KBM-7 (cell line): ENCODE measurements around the gene BSG.

Experiments used
- DNase-seq: peaks from one replicate; pipeline ENCODE4 v3.0.0-alpha.2; 2015
- in situ Hi-C: fragments of 300-500 bp; cut with MboI; formaldehyde crosslinking; loops from 2 replicates; pipeline ENCODE4 v1.14.3; 2020; ENCODE audit warnings: low sequenced_read_pairs, low pct_unique_long_range_greater_than_20kb, mixed read lengths

The BSG gene

DNA sequence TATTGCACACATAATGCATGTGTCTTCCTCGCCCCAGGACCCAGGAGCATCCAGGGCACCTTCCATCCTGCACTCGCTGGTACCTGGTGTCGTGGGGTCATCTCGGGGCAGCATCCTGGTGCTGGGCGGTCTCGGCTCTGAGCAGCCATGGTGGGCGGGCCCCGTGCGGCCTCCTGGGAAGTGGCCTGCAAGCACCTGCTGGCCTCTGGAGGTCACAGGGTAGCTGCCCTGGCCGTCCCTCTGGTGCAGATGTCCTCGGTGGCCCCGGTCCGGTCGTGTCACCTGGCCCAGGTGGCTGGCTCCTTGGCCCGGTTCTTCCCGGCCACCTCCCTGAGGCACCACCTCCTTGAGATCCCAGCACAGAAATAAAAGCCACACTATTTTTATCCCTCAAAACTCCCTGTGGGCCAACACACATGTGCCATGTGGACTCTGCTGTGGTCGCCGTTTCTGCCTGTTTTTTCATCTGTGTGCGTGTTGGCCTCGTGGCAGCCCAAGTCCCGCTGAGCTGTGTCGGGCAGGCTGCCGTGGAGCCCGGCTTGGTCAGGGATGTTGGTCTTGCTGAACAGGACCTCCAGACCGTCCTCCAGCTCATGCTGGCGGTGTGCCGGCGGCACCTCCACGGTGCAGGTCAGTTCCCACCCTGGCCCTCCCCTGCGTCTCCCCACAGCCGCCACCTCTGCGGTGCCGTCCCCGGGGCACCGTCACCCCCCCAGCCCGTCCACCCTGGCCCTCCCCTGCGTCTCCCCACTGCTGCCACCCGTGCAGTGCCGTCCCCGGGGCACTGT lies 33.6 kb upstream of the BSG start:
- DNase-seq: no peak
- in situ Hi-C loops: no loop called here

DNA sequence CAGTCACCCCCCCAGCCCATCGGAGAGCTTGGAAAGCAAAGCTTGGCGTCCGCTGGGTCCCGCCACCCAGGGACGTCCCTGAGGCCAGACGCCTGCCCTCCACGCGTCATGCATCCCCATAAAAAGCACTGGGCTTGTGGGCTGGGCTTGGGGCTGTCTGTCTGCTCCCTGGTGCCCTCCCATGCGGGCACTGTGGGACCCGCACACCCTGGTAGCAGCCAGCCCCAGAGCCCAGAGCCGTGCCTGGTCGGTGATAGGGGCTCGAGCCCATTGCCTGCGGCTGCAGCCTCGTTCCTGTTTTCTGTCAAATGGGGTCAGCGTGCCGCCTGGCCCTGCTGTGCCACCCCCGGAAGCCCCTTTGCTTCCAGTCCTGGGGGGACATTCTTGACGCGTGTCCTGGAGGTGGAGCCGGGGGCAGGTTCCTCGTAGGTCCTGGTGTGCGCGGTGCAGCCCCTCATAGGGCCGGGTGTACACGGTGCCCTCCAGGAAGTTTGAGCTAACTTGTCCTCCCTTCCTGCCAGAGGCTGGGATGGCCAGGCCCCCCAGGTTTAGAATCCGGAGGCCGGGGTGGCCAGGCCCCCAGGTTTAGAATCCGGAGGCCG lies 32.9 kb upstream of the BSG start:
- no peak for DNase-seq
- in situ Hi-C loops: no loop called here

DNA sequence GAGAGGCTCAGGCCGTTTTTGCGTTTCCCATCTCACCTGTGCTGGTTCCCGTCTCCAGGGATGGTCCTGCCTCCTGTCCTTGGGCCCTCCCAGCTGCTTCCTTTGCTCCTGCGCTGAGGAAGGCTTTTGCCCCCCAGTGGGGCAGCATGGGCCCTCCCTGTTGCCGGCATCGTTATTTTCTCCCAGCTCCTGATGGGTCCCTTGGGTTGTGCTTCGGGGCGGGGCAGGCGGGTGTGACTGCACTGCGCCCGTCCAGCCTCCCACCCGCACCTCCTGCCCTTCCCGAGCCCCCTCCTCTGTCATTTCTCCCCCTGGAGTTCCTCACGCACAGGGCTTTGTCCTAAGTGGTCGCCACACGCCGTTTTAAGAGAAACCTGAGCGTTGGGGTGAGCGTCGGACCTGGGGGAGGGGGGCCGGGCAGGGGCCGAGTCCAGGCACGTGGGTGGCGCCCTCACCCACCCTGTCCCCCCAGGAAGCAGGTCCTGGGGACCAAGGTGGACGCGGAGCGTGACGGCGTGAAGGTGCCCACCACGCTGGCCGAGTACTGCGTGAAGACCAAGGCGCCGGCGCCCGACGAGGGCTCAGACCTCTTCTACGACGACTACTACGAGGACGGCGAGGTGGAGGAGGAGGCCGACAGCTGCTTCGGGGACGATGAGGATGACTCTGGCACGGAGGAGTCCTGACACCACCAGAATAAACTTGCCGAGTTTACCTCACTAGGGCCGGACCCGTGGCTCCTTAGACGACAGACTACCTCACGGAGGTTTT lies 31.3 kb upstream of the BSG start:
- in situ Hi-C loops: no loop called here
- no peak for DNase-seq

DNA sequence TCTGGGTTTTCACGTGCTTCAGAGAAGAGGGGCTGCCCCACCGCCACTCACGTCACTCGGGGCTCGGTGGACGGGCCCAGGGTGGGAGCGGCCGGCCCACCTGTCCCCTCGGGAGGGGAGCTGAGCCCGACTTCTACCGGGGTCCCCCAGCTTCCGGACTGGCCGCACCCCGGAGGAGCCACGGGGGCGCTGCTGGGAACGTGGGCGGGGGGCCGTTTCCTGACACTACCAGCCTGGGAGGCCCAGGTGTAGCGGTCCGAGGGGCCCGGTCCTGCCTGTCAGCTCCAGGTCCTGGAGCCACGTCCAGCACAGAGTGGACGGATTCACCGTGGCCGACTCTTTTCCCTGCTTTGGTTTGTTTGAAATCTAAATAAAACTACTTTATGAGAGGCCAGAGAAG lies 30.7 kb upstream of the BSG start:
- in situ Hi-C loops: no loop called here
- DNase-seq: no peak

DNA sequence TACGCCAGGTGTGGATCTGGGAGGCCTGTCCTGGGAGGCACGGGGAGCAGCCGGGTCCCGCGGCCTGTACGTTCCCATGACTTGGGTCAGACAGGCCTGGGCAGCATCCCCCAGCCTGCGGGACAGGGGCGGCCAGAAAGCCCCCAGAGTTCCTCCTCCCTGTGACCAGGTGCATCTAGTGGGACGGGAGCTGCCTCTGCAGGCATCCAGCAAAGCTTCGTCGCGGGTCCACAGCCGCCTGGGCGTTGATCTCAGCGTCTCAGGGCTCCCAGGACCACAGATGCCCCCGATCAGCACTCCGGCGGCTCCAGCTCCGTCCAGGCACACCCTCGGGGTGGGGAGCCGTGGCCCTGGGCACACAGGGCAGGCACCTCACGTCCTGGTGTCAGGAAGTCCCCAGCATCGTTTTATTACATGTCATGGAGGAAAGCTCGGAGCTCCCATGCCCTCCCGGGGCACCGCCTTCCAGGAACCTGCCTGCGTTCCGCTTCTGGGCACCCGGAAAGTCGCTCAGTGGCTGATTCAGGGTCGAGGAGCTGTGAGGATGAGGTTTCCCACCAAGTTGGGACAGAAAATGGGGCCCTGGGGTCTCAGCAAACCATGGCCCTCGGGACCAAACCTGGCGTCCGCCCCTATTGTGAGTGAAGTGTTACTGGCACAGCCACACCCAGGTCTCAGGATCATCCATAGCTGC lies 30.1 kb upstream of the BSG start:
- DNase-seq: no peak
- in situ Hi-C loops: no loop called here

DNA sequence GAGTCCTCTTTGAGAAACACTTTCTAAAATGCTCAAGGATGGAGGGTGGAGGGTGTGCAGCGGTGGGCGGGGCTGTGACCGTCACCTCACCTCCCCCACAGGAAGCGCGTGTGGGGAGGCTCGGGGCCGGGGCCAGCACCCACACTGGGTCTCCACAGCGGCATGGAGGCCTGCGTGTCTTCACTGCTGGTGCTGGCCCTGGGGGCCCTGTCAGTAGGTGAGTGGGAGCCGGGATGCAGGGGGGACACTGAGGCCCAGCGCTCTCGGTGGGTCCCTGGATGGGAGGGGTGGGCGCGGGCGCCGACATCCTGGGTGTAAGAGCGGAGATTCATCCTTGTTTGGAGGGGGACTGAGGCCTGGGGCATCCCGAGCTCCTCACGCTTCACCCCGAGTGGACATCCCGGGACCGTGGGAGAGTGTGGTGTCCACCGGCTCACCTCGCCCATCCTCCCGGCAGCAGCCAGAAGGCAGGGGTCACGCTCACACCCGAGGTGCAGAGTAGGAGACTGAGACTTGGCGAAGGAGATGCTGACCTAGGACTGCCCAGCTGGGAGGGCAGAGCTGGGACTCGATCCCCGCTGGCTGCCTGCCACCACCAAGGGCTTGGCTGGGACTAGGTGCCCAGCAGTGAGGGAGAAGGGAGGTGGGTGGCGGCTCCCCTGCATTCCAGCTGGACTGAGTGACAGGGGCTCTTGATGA lies 28.3 kb upstream of the BSG start, which contains the start of gene GZMM:
Gene GZMM (plus strand): TSS at position 144 of the 699 bp plus-strand sequence. CDS start 19 bp downstream, at position 163.
- no peak for DNase-seq
- in situ Hi-C loops: no loop called here

DNA sequence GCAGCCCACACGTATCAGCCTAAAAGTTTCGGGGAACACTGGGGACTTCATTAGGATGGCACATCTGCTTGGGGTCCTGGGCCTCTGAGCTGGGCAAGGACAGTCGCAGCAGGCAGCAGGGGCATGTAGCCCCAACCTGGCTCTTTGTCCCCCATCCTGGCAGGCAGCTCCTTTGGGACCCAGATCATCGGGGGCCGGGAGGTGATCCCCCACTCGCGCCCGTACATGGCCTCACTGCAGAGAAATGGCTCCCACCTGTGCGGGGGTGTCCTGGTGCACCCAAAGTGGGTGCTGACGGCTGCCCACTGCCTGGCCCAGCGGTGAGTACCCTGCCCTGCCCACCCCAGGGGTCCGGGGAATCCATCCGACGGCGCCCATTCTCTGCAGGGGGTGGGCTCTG lies 25.3 kb upstream of the BSG start:
- DNase-seq: no peak
- in situ Hi-C loops: no loop called here

DNA sequence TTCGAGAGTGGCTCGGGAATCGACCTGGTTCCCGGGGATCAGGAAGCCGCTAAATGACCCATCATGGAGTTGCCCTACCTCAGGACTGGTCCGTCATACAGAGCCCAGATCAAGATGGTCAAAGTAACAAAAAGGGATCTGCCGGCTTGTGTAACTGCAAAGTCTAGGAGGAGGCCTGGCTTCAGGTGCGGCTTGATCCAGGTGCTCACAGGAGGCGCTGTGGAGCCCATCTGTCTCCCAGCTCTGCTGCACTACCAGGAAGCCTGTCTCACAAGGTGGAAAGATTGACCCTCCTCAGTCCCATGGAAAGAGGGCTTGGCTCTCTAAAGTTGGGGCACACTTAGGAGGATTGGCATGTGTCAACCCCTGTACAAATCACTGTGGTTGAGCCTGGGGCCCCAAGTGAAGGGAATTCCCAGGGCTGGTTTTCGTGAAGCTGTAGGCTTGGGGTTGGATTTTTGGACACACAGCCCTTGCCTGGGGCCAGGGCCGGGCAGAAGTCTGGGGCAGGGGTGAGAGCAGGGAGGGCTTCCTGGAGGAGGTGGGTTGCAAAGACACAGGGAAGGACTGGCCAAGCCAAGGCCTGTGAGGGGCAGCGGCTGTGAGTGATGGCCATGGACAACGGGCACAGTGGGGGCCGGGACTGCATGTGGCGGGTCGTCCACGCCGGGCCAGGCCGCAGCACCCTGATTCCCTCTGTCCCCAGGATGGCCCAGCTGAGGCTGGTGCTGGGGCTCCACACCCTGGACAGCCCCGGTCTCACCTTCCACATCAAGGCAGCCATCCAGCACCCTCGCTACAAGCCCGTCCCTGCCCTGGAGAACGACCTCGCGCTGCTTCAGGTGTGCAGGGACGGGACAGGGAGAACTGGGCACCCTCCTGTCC lies 24.3 kb upstream of the BSG start:
- no peak for DNase-seq
- in situ Hi-C loops: no loop called here

DNA sequence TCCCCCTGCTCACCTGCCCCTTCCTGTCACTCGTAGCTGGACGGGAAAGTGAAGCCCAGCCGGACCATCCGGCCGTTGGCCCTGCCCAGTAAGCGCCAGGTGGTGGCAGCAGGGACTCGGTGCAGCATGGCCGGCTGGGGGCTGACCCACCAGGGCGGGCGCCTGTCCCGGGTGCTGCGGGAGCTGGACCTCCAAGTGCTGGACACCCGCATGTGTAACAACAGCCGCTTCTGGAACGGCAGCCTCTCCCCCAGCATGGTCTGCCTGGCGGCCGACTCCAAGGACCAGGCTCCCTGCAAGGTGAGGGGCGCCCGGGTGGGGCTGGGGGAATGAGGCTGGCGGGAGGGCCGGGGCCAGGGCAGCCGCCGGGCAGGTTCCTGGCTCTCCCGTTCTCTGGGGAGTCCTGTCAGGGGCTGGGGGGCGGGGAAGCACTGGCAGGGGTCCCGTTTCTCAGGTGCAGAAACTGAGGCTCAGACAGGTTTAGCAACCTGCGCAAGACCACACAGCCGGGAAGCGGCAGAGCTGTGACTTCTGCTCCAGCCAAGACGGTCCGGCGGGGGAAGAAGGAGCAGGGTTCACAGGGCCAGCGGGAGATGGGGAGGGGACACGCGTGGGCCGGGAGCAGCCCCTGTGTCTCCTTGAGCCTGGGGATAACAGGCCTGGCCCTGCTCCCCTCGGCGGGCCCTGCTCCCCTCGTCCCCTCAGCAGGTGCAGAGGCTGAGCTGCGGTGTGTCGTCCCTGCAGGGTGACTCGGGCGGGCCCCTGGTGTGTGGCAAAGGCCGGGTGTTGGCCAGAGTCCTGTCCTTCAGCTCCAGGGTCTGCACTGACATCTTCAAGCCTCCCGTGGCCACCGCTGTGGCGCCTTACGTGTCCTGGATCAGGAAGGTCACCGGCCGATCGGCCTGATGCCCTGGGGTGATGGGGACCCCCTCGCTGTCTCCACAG lies 23.2 kb upstream of the BSG start:
- DNase-seq: no peak
- in situ Hi-C loops: no loop called here

DNA sequence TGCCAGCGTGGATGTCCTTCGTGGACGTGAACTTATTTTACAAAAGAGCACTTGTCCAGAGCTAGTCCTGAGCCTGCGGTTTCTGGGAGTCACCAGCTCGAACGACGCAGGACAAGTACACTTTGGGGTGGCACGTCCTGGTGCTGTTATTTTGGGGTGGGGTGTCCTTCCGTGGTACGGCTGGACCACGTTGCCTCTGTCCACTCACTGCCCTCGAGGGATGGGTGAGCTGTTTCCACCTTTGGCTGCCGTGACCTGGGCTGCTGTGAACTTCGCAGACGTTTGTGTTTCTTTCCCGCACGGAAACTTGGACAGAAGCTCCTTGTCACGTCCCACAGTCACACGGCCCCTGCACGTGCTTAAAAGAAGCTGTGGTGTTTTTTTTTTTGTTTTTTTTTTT lies 17.6 kb upstream of the BSG start:
- DNase-seq: no peak
- in situ Hi-C loops: no loop called here

DNA sequence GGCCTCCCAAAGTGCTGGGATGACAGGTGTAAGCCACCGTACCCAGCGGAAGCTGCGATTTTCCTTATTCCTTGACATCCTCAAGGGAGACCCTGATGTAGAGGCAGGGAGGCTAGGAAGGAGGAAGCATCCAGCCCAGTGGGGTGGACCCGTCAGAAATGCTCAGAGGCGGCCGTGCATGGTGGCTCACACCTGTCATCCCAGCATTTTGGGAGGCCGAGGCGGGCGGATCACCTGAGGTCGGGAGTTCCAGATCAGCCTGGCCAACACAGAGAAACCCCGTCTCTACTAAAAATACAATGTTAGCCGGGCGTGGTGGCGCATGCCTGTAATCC lies 17.0 kb upstream of the BSG start:
- DNase-seq: no peak
- in situ Hi-C loops: no loop called here

DNA sequence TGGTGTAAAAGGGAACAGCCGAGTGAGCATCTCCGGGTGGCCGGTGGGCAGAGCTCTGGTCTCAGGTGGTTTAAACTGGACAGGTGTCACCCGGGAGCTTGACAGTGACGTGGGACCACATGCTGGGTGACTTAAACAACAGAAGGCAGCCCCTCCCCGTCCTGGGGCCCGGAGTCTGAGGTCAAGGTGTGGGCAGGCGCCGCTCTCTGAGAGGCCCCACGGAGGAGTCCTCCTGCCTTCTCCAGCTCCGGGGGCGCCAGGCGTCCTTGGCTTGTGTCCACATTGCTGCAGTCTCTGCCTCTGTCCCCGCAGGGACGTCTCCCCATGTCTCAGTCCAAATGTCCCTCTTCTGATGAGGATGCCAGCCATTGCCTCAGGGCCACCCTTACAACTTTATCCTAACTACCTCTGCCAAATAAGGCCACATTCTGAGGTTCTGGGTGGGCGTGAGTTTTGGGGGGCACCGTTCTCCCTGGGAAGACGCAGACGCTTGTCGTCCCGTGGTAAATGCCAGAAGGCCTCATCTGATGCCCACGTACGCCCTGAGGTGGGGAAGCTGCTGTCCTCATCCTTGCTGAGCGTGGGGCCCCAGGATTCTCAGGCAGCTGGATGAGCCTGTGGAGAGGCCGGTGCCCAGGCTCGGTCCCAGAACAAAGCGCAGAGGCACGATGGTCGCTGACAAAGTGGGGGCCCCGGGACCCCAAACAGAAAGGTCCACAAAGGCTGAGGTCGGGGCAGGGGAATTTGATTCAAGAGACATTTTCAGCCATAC lies 15.6 kb upstream of the BSG start:
- in situ Hi-C loops: no loop called here
- DNase-seq: no peak

DNA sequence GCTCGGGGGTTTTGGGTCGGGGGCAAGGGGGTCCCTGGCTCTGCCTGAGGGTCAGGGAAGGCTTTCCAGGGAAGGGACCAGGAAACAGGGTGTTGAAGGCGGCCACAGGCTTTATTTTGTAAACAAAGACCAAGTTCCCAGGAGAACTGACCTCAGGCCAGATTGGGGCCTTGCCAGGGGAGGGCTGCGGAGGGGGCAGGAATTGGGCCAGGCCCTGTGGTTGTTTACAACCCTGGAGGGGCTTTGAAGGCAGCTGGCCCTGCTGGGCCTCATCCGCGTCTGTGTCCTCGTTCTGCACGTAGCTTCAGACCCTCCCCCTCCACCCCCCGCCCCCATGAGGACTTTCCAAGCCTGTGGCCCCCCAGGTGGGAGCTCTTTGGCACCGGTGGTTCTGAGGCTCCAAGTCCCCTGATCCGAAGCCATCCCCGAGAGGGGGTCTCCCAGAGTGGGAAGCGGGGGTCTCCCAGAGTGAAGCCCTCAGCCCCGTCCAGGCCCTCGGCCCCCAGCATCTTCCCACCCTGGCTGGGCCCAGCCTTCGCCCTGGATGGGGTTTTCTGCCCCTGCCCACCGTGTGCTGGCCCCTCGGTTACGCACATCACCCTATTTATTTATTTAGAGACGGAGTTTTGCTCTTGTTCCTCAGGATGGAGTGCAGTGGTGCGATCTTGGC lies 13.5 kb upstream of the BSG start:
- in situ Hi-C loops: no loop called here

DNA sequence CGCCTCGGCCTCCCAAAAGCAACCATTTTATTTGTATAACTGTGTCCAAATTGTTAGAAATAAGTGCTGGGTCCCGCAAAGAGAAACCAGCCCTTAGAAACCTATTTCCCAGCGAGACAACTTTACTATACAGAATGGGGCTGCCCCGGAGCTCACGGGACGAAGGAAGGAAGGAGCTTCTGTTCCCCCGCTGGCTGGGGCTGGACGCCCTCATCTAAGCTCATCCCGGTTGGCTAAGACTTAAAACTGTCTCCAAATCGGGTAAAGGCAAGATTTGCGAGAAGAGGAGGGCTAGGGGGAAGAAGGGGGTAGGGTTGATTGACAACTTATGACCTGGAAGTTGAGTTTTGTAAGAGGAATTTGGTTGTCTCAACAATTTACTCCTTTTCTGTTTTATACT lies 12.3 kb upstream of the BSG start:
- in situ Hi-C loops: no loop called here
- no peak for DNase-seq

More for the DNA sequence above, 13.5 kb upstream of the BSG start:
- DNase-seq: no peak

DNA sequence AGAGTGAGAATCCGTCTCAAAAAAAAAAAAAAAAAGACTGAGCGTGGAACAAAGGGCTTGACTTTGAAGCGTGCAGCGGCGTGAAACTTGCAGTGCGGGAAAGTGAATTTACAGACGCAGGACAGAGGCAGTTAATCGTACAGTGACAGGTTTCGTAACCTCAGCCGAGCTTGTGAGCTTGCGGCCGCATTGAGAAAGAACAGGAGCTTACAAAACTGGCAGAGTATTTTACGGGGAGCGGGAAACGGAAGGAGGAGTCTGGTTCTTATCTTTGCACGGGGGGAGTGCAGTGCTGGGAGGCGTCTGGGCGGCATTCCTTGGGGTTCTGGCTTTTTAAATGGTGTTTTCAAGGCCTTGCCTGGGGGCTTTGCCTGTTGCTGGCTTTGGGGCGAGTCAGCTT lies 6.0 kb upstream of the BSG start:
- in situ Hi-C loops: no loop called here
- DNase-seq: peak; percentile 44

DNA sequence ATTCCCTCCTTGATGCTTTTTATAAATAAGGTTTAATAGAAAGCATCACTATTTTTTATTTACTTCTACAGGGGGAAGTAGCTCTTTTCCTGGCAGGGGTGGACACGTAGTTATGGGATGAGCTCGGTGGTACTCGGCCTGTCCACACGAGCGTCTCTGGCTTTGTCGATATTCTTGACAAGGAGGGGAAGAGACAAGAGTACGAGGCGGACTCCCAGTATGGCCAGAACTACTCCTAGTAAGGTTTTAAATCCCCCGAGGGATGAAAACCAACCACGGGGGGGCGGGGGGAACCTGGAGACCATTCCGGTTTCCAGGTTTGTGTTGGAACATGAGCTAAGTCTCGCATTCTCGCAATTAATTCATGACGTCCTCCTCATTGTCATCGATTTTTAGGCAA lies 5.6 kb upstream of the BSG start:
- DNase-seq: no peak
- in situ Hi-C loops: no loop called here
